Inferior parietal cortex (tissue), 1 donor: ENCODE measurements around the gene VPS35.

Experiments used
- DNase-seq: peaks from one replicate; pipeline ENCODE4 v3.0.0-alpha.2; 2016; ENCODE audit errors: extremely low spot score

The VPS35 gene

DNA sequence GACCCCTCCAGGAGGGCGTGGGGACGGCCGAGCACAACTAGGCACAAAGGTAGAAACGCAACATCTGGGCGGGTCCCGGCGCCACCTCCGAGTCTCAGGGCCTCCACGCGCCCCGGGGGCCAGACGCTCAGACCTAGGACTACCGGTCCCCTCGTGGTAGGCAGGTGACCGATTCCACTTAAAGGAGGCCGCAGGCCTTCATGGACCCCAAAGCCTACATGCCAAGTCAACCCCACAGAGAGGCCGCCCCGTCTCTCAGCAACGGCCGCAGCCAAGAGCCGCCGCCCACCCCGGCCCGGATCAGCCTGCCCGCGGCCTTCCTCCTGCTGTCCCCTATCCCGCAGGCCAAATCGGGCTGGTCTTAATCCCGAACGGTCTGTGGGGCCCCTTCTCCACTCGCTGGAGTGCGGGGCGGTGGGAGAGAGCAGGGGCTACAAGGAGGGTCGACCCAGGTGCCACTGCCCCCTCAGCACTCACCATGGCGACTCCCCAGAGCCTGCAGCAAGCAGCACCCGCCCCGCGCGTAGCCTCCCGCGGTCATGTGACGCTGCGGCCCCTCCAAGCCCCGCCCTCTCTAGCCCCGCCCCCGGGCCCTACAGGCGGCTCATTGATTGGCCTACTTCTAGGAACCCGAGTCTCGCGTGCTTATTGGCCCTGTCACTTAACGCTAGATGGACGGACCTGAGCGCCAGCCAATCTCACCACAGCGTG lies at the start of gene VPS35:
Gene VPS35, minus strand, starts transcription at position 525 of the 711 bp plus-strand sequence. Its CDS starts 45 bp downstream, at position 480.
- DNase-seq: peak; percentile 97

DNA sequence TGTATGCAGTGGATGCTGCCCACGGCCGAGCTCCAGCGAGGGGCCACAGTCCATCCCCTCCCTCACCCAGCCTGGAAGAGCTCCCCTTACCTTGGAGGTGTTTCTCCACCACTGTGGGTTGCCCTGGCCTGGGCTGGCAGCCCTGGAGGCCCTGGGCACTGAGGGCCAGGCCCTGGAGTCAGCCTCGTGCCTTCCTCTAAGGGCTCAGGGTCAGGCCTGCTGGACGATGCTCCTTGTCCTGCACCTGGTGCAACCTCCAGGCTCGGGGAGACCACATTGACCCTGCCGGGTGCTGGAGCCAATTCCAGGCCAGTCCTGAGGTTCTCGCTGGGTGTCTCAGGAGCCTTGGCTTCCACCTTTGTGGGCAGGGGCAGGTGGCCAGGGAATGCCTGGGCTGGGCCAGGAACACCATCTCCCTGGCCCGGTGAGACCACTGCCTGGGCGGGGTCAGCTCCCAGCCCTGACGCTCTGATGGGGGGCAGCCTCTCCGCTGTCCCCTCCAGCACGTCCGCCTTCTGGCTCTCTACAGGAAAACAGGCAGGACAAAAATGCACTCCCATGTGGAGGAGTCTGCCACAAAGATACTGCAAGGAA lies 48.7 kb upstream of the VPS35 start:
- no peak for DNase-seq

DNA sequence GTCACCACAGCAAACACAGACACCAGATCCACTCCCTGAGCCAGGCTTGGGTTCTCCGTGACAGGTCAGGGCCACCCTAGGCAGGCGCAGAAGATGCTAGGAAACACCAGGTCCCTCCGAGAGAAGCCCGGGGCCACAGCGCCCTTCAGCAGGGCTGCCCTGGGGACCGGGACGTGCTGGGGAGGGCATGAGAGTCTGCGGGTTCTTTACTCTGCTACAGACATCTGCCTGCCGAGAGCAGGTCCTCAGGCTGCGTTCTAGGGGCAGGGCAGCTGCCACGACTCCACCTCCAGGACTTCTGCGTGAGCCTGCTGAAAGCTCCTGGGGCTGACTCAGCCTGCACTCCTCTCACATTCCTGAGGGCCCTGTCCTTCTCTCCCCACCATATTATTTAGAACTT lies 47.7 kb upstream of the VPS35 start:
- DNase-seq: no peak

DNA sequence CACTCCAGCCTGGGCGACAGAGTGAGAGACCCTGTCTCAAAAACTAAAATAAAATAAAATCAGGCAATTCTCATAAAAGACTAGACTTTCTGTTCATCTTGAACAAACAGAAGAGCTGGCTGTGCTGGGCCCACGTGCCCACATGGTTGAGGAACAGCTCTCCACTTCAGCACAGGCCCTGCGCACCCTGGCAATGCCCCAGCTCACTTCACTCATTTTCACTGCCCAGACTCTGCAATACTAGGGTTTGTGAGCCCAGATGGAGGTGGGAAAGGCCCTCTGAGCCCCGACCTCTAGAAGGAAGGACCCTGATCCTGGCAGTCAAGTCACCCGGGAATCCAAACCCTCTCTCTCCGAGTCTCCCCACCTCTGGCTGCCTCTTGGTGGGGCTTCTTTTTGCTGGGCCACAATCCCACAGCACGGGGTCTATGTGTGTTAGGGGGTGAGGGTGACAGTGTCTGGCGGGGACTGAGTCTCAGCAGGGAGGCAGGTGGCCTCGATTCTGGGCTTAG lies 44.4 kb upstream of the VPS35 start:
- DNase-seq: no peak

DNA sequence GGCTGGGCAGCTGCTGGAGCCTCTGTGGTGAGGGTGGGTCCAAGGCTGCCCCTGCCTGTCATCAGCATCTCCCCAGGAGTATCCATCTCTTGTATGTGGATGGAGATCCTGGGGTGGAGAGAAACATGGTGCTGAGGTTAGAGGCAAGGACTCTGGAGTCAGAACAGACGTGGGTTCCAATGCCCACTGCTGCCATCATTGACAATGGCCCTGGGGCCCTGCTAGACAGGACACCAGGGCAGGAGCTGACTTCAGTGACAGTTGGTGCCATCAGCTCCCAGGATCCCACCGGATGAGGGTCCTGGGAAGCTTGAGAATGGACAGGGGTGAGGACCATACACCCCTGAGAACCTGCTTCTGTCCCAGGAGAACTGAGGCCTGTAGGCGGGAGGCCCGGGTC lies 43.6 kb upstream of the VPS35 start:
- DNase-seq: no peak

DNA sequence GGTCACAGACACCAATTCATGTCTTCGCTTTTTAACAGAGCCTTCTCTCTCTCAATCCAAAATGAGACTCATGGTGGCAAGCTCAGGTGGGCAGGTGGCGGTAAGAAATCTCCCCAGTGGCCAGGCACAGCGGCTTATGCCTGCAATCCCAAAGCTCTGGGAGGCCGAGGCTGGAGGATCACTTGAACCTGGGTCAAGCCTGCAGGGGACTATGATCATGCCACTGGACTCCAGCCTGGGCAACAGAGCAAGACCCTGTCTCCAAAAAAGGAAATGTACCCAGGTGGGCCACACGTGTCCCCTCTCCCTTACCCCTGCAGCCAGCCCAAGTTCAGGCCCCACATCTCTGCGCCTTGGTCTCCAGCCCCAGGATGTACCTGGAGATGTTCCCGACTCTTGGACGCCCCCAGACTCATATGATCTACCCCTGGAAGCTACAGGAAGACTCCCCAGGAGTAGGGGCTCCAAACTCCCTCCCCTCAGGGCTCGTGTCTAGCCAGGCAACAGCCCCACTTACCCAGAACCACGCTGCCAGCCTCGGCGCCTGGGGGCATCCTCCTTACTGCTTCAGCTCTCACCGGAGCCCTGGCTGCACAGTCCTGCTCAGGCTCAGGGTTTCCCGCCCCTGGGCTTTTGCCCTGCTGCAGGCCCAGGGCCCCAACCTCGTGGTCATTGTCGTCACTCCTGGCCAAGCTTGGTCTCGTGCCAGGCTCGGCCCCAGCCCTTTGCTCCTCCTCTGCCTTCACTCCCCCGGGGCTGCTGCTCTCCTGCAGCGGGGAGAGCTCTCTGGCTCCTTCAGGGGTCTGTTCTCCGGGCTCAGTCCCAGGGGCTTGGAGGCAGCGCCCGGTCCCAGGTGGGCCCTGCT lies 42.9 kb upstream of the VPS35 start:
- DNase-seq: no peak

DNA sequence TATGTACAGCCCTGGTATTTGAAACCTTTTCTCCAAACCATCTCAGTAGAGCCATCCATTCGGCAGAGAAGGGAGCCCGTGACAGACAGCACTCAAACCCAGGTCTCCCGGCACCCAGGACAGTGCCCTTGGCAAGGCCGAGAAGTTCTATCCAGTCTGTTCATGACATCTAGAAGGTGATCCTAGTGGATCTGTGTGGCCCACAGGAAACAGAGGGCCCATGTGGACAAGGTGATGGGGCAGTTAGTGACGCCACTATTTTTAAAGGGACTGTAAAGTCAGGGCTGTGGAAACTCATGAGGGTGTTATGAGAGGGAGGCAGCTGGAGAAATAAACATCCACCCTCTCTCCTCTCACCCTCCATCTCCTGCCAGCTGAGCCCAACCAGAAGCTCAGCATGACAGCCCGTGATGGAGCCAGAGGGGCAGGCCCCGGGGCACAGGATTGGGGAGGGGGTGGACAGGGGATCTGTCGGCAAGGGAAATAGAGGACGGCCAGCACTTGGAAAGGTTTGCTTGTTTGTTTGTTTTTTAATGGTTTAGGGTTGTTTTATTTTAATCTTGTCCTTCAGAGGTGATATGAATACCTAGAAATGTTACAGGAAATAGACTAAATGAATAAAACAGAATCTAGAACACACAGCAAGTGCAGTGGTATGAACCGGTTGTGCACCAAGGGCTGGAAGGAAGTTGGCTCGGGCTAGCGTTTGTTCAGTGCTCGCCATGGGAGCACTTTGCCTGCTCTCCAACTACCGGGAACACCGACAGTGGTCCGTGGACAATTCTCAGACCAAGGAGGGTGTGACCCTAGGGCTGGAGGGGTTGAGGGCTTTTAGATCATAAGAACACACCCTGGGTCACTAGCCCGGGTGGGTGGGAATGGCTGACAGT lies 42.1 kb upstream of the VPS35 start:
- DNase-seq: no peak

DNA sequence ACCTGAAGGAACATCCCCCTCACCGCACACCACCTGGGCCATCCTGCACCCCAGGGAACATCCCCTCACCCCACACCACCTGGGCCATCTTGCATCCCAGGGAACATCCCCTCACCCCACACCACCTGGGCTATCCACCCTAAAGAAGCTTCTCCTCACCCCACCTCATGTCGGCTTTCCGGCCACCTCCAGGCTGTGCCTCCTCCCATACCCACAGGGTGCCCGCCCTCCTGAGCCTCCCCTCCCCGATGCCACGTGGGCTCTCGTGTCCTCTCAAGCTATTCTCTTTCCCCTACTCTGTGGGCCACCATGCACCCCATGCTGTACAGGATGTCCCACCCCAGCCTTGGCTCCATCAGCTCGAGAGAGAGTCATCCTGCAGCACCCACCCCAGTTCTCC lies 41.1 kb upstream of the VPS35 start:
- no peak for DNase-seq

DNA sequence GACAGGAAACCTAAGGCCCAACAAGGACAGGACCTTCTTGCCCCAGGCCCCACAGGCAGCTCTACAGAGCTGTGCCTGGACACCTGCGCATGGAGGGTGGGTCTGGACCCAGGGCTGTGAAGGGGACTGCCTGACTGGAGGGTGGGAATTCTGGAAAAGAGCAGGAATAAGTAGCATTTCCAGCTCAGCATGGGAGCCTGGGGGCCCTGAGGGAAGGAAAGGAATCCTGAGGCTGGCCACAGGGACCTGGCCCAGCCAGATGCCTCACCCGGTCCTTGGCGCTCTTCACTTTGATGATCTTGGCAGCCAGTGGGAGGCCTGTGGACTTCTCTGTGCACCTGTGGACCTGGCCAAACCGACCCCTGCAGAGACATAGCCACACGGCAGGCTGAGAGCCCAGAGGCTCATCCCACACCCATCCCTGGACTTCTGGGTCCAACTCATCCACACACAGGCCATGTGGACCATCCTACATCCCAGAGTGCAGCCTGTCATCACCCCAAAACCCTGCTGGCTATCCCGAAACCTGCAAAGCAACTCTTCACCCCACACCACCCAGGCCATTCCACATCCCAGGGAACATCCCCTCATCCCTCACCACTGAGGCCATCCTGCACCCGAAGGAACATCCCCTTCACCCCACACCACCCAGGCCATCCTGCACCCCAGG lies 40.5 kb upstream of the VPS35 start:
- no peak for DNase-seq

DNA sequence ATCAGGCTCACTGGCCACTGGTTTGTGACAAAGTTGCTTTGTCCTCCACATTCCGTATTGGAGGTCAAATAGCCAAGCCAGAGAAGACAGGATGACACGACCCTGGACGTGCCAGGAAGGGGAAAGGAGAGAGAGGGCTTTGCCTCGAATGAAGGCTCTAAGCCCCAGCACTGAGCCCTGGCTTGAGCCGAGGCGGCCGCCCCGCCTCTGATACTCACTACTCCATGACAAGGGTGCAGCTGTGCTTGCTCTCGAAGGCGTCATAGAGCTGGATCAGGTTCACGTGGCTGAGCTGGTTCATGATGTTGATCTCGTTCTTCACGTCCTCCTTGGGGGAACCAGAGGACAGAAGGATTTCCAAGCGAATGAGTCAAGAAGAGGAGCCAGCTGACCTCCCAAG lies 39.8 kb upstream of the VPS35 start:
- DNase-seq: no peak

DNA sequence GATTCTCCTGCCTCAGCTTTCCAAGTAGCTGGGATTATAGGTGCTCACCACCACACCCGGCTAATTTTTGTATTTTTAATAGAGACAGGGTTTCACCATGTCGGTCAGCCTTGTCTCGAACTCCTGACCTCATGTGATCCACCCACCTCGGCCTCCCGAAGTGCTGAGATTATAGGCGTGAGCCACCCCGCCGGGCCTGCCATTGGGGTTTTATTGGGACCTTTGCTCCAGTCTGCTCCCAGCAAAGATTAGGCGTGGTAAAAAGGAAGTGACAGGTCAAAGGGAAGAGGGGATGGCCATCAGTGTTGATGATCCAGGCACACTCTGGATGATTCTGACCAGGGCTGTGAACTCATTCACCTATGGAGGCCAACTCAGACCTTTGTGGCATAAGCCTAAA lies 38.7 kb upstream of the VPS35 start:
- DNase-seq: no peak

DNA sequence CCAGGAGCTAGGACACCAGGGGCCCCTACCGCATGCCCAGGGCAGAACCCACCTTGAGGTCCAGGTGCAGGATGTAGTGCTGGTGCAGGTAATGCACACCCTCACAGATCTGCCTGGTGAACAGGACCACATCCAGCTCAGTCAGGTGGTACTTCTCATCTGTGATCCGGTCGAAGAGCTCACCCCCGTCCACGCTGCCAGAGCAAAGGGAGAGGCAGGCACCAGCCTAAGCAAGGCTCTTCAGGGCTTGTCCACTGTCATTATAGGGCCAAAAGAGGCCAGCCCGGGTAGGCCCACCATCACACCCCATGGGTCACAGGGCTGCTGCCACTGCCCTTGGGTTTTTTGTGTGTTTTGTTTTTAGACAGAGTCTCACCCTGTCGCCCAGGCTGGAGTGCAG lies 38.2 kb upstream of the VPS35 start:
- no peak for DNase-seq

DNA sequence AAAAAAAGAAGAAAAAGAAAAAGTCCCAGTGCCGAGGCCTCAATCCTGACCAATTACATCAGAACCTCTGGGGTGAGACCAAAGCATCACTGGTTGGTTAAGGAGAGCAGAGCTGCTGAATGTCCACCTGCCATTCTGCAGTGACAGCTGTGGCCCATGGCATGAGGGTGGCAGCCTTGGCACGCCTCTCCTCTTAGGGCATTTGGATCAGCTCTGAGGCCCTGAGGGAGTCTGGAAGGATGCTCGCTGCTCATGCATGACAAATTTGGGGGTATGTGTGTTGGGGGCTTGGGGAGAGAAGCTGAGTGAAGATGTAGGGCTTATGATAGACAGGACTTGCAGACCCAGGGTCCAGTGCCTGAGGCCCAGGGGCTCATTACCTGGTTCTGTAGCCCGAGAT lies 32.9 kb upstream of the VPS35 start:
- DNase-seq: no peak

DNA sequence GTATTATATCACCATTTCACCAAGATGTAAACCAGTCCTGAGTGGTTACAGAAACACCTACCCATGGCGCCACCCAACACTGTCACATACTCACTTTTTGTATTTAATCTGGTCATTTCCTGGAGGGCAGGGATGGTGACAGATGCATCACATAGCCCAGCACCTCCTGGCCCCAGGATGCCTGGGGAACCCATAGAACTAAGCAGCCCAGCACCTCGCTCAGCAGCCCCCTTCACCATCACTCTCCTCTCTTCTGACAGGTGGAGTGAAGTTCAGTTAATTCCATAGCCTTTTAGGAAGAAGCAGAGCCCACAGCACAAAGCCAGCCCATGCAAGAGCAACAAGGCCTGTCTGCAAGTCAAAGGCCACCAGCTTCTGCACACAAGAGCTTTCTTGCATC lies 31.6 kb upstream of the VPS35 start:
- no peak for DNase-seq

DNA sequence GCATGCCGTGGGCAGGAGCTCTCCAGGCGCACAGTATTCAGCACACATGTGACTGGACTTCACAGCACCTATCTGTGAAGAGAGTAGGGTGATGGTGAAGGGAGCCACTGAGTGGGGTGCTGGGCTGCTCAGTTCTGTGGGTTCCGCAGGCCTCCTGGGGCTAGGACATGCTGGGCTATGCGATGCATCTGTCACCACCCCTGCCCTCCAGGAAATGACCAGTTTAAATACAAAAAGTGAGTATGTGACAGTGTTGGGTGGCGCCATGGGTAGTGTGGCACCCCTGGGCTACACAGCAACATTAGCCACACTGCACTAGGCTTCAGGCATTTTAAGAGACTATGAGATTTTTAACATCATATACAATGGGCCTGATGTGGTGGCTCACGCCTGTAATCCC lies 30.6 kb upstream of the VPS35 start:
- DNase-seq: no peak

DNA sequence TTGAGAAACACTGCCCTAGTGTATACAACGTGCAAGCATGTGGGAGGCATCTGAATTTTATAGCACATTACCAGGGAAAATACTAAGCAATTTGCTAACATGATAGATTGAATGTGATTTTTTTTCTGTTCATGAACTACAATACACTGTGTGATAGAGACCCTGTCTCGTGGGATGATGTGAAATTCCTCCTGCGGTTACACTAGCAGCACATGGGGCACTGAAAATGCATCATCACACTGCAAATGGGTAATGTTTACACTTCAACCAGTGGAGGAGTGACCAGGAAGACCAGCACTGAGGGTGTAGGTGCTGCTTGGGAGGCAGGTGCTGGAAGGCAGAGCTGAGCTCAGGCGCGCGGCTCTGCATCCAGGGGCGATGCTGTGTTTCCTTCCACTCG lies 29.2 kb upstream of the VPS35 start:
- DNase-seq: no peak

DNA sequence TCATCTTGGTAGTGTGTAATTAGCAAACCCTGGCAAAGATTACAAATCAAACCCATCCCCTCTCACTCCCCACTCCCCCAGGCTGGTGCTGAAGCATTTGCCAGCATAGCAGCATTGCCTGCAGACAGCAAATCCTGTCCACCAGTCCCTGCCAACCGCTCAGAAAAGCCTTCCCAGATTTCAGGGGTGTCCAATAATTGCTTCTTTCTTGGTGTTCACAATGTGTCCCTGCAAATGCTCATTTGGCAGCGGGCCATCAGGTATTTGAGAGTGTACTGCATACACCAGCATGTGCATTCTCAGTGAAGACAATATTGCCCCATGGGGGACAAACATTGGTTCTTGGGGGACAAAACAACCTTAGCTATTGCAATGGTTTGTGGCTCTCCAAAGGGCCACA lies 28.7 kb upstream of the VPS35 start:
- no peak for DNase-seq

DNA sequence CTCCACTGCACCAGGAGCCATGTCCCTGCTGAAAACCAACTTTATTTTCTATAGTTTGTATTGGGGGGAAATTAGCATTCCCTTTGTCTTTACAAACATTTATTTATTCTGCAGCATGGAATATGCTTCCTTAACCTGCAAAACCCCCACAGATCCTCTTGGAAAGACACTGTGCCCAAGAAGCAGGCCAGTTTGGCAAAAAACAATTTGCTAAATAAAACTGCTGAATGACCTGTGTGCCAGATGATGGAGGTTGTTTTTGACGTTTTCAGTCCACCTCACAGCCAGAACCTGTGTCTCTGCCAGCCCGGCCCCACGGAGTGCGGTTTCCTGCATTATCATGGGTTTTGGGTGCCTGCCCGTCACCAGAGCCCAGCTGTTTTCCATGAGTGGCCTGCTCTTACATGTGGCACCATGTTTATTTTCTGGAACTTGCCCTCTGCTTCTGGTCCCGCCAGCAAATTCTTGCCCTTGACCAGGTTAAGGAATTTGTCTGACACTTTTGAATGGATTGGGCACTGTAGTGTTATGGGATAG lies 26.9 kb upstream of the VPS35 start:
- DNase-seq: no peak

DNA sequence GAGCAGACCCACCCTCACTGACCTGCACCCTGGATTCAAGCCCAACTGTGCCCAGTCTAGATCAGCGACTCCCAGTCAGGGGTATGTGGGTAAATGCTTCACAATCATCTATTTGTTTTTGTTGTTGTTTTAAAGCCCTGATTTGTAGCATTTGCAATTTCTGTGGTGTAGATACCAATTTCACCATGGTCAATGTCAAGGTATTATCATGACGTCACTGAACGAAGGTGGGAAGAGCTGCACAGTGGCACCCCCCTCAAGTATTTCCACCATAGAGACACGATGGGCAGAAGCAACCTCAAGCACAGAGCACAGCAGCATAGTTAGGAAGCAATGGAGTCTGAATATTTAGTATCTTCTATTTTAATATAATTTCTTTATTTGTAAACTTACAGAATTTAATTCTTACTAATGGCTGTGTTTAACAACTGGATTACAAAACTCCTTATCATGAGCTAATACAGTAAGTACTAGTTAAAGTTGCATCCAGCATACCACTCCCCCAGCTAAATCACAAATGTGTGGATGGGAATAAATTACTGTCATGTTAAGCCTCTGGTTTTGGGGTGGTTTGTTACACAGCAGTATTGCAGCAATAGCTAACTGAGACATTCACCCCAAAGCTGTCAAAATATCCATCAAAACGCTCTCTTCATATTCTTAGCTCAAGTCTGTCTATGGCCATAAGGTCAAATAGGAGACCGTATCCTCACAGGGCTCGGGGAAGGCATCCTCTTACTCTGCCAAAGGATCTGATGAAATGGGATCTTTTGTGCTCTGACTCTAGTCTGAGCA lies 26.0 kb upstream of the VPS35 start:
- no peak for DNase-seq

DNA sequence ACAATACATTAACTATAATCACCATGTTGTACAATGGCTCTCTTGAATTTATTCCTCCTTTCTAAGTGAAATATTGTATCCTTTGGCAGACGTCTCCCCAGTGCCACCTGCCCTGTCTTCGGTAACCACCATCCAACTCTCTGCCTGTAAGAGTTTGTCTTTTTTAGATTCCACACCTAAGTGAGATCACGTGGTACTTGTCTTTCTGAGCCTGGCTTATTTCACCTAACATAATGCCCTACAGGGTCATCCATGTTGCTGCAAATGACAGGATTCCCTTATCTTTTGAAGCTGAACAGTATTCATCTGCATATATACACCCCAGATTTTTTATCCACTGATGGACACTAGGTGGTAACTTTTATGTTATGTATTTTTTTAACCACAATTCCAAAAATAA lies 24.7 kb upstream of the VPS35 start:
- no peak for DNase-seq
